ENCODE data around the gene TNIK.

The TNIK gene

GRCh38 chr3:171213178-171213577 lies 247.0 kb downstream of the TNIK start:
- Histone ChIP-seq H3K4me1 (ENCODE audit: control insufficient read depth, low read length) (no peaks in the 10 kb centered on the region), H3K36me3 (ENCODE audit: control insufficient read depth, low read length) (no peaks in the 10 kb centered on the region), H3K4me2 (ENCODE audit: low read length) (no peak overlapping the region), H3K79me2 (ENCODE audit: control insufficient read depth, low read length) (no peaks in the 10 kb centered on the region), H3K9me2 (replicated peaks; ENCODE audit: control insufficient read depth, low read length) (no peaks in the 10 kb centered on the region), H3K4me3 (ENCODE audit: low read length) (no peak overlapping the region), H3F3A (ENCODE audit: control insufficient read depth, insufficient read depth) (no peaks in the 10 kb centered on the region), H3K9me3 (ENCODE audit: control insufficient read depth, insufficient read depth, low read length) (no peaks in the 10 kb centered on the region), H3K27ac (ENCODE audit: low read depth, low read length) (no peak overlapping the region), H3K27me3 (ENCODE audit: control insufficient read depth, low read length) (no peaks in the 10 kb centered on the region), H4K20me1 (ENCODE audit: control insufficient read depth, insufficient read depth, low read depth, low read length) (no peaks in the 10 kb centered on the region)
- TF ChIP-seq, protein P1, sequence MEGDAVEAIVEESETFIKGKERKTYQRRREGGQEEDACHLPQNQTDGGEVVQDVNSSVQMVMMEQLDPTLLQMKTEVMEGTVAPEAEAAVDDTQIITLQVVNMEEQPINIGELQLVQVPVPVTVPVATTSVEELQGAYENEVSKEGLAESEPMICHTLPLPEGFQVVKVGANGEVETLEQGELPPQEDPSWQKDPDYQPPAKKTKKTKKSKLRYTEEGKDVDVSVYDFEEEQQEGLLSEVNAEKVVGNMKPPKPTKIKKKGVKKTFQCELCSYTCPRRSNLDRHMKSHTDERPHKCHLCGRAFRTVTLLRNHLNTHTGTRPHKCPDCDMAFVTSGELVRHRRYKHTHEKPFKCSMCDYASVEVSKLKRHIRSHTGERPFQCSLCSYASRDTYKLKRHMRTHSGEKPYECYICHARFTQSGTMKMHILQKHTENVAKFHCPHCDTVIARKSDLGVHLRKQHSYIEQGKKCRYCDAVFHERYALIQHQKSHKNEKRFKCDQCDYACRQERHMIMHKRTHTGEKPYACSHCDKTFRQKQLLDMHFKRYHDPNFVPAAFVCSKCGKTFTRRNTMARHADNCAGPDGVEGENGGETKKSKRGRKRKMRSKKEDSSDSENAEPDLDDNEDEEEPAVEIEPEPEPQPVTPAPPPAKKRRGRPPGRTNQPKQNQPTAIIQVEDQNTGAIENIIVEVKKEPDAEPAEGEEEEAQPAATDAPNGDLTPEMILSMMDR (IDR thresholded peaks at IDR 0.05; ENCODE audit: low read depth, low read length, poor library complexity, severe bottlenecking): no peak
- no peak for TF ChIP-seq EZH2phosphoT487 (IDR thresholded peaks at IDR 0.05; ENCODE audit: borderline replicate concordance, low read length)

DNA sequence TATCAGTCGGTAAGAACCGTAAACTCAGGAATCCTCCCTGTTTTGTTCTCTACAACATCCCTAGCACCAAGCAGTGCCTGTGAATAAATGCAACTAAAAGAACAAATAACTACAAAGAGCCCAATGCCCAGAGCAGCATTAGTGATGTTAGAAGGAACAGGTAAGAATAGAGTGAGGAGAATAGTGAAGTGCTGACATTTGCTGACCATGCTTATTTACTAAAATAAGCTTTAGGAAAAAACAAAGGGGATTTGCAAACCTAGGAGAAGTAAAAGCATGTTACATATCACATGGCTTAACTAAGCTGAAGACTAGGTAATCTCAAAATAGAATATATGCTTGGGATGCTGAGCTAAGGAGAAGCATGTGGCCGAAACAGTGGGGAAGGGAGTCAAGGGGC lies 247.6 kb downstream of the TNIK start:
- no peaks in the 10 kb centered on the region for H3K27me3 ChIP-seq (ENCODE audit: control insufficient read depth, low read length)
- no peaks in the 10 kb centered on the region for H3K4me1 ChIP-seq (ENCODE audit: control insufficient read depth, low read length)
- no peak overlapping the region for H3K4me2 ChIP-seq (ENCODE audit: low read length)
- H3K27ac ChIP-seq (ENCODE audit: low read depth, low read length): no peak overlapping the region
- no peaks in the 10 kb centered on the region for H3K36me3 ChIP-seq (ENCODE audit: control insufficient read depth, low read length)
- H4K20me1 ChIP-seq (ENCODE audit: control insufficient read depth, insufficient read depth, low read depth, low read length): no peaks in the 10 kb centered on the region
- no peaks in the 10 kb centered on the region for H3F3A ChIP-seq (ENCODE audit: control insufficient read depth, insufficient read depth)
- H3K9me2 ChIP-seq (replicated peaks; ENCODE audit: control insufficient read depth, low read length): no peaks in the 10 kb centered on the region
- H3K79me2 ChIP-seq (ENCODE audit: control insufficient read depth, low read length): no peaks in the 10 kb centered on the region
- H3K4me3 ChIP-seq (ENCODE audit: low read length): no peak overlapping the region
- TF ChIP-seq, protein P1 (IDR thresholded peaks at IDR 0.05; ENCODE audit: low read depth, low read length, poor library complexity, severe bottlenecking): no peak
- TF ChIP-seq EZH2phosphoT487 (IDR thresholded peaks at IDR 0.05; ENCODE audit: borderline replicate concordance, low read length): no peak
- H3K9me3 ChIP-seq (ENCODE audit: control insufficient read depth, insufficient read depth, low read length): no peaks in the 10 kb centered on the region

DNA sequence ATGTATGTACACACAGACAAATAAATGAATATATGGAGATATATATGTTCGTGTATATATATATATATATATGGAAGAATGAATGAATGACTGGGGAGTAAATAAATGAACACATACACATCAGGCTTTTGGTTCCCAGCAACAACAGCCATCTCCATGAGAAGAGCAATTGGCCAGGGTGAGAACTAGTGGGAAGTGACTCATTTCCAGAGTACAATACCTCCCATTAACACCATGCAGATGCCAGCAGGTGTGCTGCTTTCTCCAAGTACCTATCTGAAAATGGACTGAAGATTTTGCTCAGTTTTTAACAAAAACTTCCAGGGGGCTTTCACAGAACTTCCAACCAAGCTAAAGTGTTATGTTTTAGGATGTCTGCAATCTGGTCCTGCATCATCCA lies 253.9 kb downstream of the TNIK start:
- Histone ChIP-seq H4K20me1 (ENCODE audit: control insufficient read depth, insufficient read depth, low read depth, low read length) (no peaks in the 10 kb centered on the region), H3K27me3 (ENCODE audit: control insufficient read depth, low read length) (no peaks in the 10 kb centered on the region), H3F3A (ENCODE audit: control insufficient read depth, insufficient read depth) (no peaks in the 10 kb centered on the region), H3K4me3 (ENCODE audit: low read length) (no peak overlapping the region), H3K79me2 (ENCODE audit: control insufficient read depth, low read length) (no peaks in the 10 kb centered on the region), H3K36me3 (ENCODE audit: control insufficient read depth, low read length) (no peaks in the 10 kb centered on the region), H3K4me2 (ENCODE audit: low read length) (no peak overlapping the region), H3K9me3 (ENCODE audit: control insufficient read depth, insufficient read depth, low read length) (no peaks in the 10 kb centered on the region), H3K4me1 (ENCODE audit: control insufficient read depth, low read length) (no peaks in the 10 kb centered on the region), H3K27ac (ENCODE audit: low read depth, low read length) (no peak overlapping the region), H3K9me2 (replicated peaks; ENCODE audit: control insufficient read depth, low read length) (no peaks in the 10 kb centered on the region)
- TF ChIP-seq, protein P1 (IDR thresholded peaks at IDR 0.05; ENCODE audit: low read depth, low read length, poor library complexity, severe bottlenecking): no peak
- no peak for TF ChIP-seq EZH2phosphoT487 (IDR thresholded peaks at IDR 0.05; ENCODE audit: borderline replicate concordance, low read length)

DNA sequence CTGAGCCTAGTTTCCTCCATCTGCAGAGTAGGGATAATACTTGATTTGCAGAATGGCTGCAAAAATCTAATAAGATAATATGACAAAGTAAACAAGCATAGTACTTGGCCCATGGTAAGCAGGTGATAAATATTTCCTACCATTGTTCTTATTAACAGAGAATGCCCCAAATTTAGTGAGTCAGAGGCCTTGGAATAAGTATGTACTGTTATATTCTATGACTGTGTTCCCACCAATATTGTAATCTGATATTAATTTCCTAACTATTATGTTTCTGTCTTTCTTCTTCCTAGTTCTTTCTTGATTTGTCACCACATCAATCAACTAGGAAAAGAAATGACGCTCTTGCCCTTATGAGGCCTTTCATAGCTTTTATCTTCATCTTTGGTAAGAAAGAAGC lies 255.3 kb downstream of the TNIK start:
- Histone ChIP-seq H3K9me2 (replicated peaks; ENCODE audit: control insufficient read depth, low read length) (no peaks in the 10 kb centered on the region), H3K27ac (ENCODE audit: low read depth, low read length) (no peak overlapping the region), H3K36me3 (ENCODE audit: control insufficient read depth, low read length) (no peaks in the 10 kb centered on the region), H3K79me2 (ENCODE audit: control insufficient read depth, low read length) (no peaks in the 10 kb centered on the region), H3K4me1 (ENCODE audit: control insufficient read depth, low read length) (no peaks in the 10 kb centered on the region), H4K20me1 (ENCODE audit: control insufficient read depth, insufficient read depth, low read depth, low read length) (no peaks in the 10 kb centered on the region), H3K4me2 (ENCODE audit: low read length) (no peak overlapping the region), H3F3A (ENCODE audit: control insufficient read depth, insufficient read depth) (no peaks in the 10 kb centered on the region), H3K9me3 (ENCODE audit: control insufficient read depth, insufficient read depth, low read length) (no peaks in the 10 kb centered on the region), H3K27me3 (ENCODE audit: control insufficient read depth, low read length) (no peaks in the 10 kb centered on the region), H3K4me3 (ENCODE audit: low read length) (no peak overlapping the region)
- TF ChIP-seq EZH2phosphoT487 (IDR thresholded peaks at IDR 0.05; ENCODE audit: borderline replicate concordance, low read length): no peak
- TF ChIP-seq, protein P1 (IDR thresholded peaks at IDR 0.05; ENCODE audit: low read depth, low read length, poor library complexity, severe bottlenecking): no peak

All from DOHH2 (cell line).